ENCODE data around the gene TBX18. TPM values are rescaled to one million over a fixed set of nuclear protein-coding genes. Genes with fewer than 3 reads are reported as not detected.
A peak's percentile ranks its signal among the peaks of the same experiment; 100 is the strongest.

TBX18 gene
- total RNA-seq, 2 donors from 2014 or later: not detected

GRCh38 chr6:84770521-84770920 lies 6.1 kb upstream of the TBX18 start:
- H3K9me3 Mint-ChIP-seq: peaks cover 0 to 4% of the 10 kb centered on the region in 2 donors
- H3K27ac Mint-ChIP-seq: no peak overlapping the region
- peaks cover 10% of the 10 kb centered on the region for H3K4me1 Mint-ChIP-seq (ENCODE audit: low read depth)
- no peak overlapping the region for H3K4me3 Mint-ChIP-seq
- DNase-seq (no peak), ATAC-seq (replicated peaks in 1 of 2) (no peak)
- peaks cover 85% of the 10 kb centered on the region for H3K27me3 Mint-ChIP-seq (ENCODE audit: low read depth)
- H3K36me3 Mint-ChIP-seq (ENCODE audit: insufficient read depth in 2 of 2): peaks cover 2 to 7% of the 10 kb centered on the region in 2 donors

GRCh38 chr6:84769306-84769705 lies 4.9 kb upstream of the TBX18 start:
- ATAC-seq (replicated peaks in 1 of 2): no peak
- H3K9me3 Mint-ChIP-seq: peaks cover 0 to 4% of the 10 kb centered on the region in 2 donors
- peaks cover 18% of the 10 kb centered on the region for H3K4me1 Mint-ChIP-seq (ENCODE audit: low read depth)
- no peak overlapping the region for H3K27ac Mint-ChIP-seq
- H3K27me3 Mint-ChIP-seq (ENCODE audit: low read depth): peaks cover 88% of the 10 kb centered on the region
- DNase-seq: no peak
- no peak overlapping the region for H3K4me3 Mint-ChIP-seq
- H3K36me3 Mint-ChIP-seq (ENCODE audit: insufficient read depth in 2 of 2): peaks cover 2 to 7% of the 10 kb centered on the region in 2 donors

GRCh38 chr6:84768442-84769174 lies 4.2 kb upstream of the TBX18 start:
- peaks cover 0 to 4% of the 10 kb centered on the region in 2 donors for H3K9me3 Mint-ChIP-seq
- H3K36me3 Mint-ChIP-seq (ENCODE audit: insufficient read depth in 2 of 2): peaks cover 2 to 6% of the 10 kb centered on the region in 2 donors
- ATAC-seq (replicated peaks in 1 of 2) (no peak), DNase-seq (no peak)
- H3K27me3 Mint-ChIP-seq (ENCODE audit: low read depth): peaks cover 88% of the 10 kb centered on the region
- H3K4me3 Mint-ChIP-seq: no peak overlapping the region
- H3K27ac Mint-ChIP-seq: no peak overlapping the region
- peaks cover 19% of the 10 kb centered on the region for H3K4me1 Mint-ChIP-seq (ENCODE audit: low read depth)

GRCh38 chr6:84767526-84768201 lies 3.3 kb upstream of the TBX18 start:
- H3K27me3 Mint-ChIP-seq (ENCODE audit: low read depth): peaks cover 88% of the 10 kb centered on the region
- no peak overlapping the region for H3K4me3 Mint-ChIP-seq
- H3K4me1 Mint-ChIP-seq (ENCODE audit: low read depth): peaks cover 14% of the 10 kb centered on the region
- peaks cover 2 to 3% of the 10 kb centered on the region in 2 donors for H3K36me3 Mint-ChIP-seq (ENCODE audit: insufficient read depth in 2 of 2)
- DNase-seq (no peak), ATAC-seq (replicated peaks in 1 of 2) (no peak)
- H3K27ac Mint-ChIP-seq: no peak overlapping the region
- peaks cover 0 to 2% of the 10 kb centered on the region in 2 donors for H3K9me3 Mint-ChIP-seq

GRCh38 chr6:84766799-84767525 lies 2.6 kb upstream of the TBX18 start:
- peaks cover 12% of the 10 kb centered on the region for H3K4me1 Mint-ChIP-seq (ENCODE audit: low read depth)
- H3K36me3 Mint-ChIP-seq (ENCODE audit: insufficient read depth in 2 of 2): peaks cover 0 to 2% of the 10 kb centered on the region in 2 donors
- H3K4me3 Mint-ChIP-seq: no peak overlapping the region
- H3K27ac Mint-ChIP-seq: no peak overlapping the region
- DNase-seq: no peak
- peaks cover 0 to 2% of the 10 kb centered on the region in 2 donors for H3K9me3 Mint-ChIP-seq
- ATAC-seq (replicated peaks in 1 of 2): no peak
- H3K27me3 Mint-ChIP-seq (ENCODE audit: low read depth): peaks cover 86% of the 10 kb centered on the region

GRCh38 chr6:84766118-84766798 lies 1.9 kb upstream of the TBX18 start:
- H3K36me3 Mint-ChIP-seq (ENCODE audit: insufficient read depth in 2 of 2): peaks cover 0 to 2% of the 10 kb centered on the region in 2 donors

GRCh38 chr6:84763886-84764331 lies 489 bp downstream of the TBX18 start:
- DNase-seq: no peak
- H3K27me3 Mint-ChIP-seq (ENCODE audit: low read depth): peaks cover 78% of the 10 kb centered on the region
- ATAC-seq (replicated peaks in 1 of 2): peak; percentile 4 to 24
- peak overlapping the region; percentile 79 to 81 for H3K4me3 Mint-ChIP-seq
- no peak overlapping the region for H3K27ac Mint-ChIP-seq
- H3K4me1 Mint-ChIP-seq (ENCODE audit: low read depth): peaks cover 12% of the 10 kb centered on the region
- H3K9me3 Mint-ChIP-seq: peaks cover 0 to 2% of the 10 kb centered on the region in 2 donors
- peaks cover 0 to 2% of the 10 kb centered on the region in 2 donors for H3K36me3 Mint-ChIP-seq (ENCODE audit: insufficient read depth in 2 of 2)

More at GRCh38 chr6:84766118-84766798, 1.9 kb upstream of the TBX18 start:
- Mint-ChIP-seq H3K27me3 (ENCODE audit: low read depth) (peaks cover 83% of the 10 kb centered on the region), H3K4me1 (ENCODE audit: low read depth) (peaks cover 12% of the 10 kb centered on the region), H3K27ac (no peak overlapping the region), H3K9me3 (peaks cover 0 to 2% of the 10 kb centered on the region in 2 donors), H3K4me3 (no peak overlapping the region)
- no peak for DNase-seq
- ATAC-seq (replicated peaks in 1 of 2): no peak

GRCh38 chr6:84763003-84763885 lies 1.2 kb downstream of the TBX18 start:
- Mint-ChIP-seq H3K27me3 (ENCODE audit: low read depth) (peaks cover 72% of the 10 kb centered on the region), H3K4me1 (ENCODE audit: low read depth) (peaks cover 12% of the 10 kb centered on the region), H3K9me3 (peaks cover 0 to 2% of the 10 kb centered on the region in 2 donors), H3K36me3 (ENCODE audit: insufficient read depth in 2 of 2) (peaks cover 0 to 2% of the 10 kb centered on the region in 2 donors), H3K27ac (no peak overlapping the region), H3K4me3 (peak overlapping the region; percentile 56 to 68)
- ATAC-seq (replicated peaks in 1 of 2) (peak; percentile 17 to 22), DNase-seq (peak in 1 of 2 donors; percentile 2)

GRCh38 chr6:84762220-84763002 lies 2.0 kb downstream of the TBX18 start:
- peaks cover 64% of the 10 kb centered on the region for H3K27me3 Mint-ChIP-seq (ENCODE audit: low read depth)
- H3K4me3 Mint-ChIP-seq: no peak overlapping the region
- peaks cover 12% of the 10 kb centered on the region for H3K4me1 Mint-ChIP-seq (ENCODE audit: low read depth)
- peaks cover 0 to 2% of the 10 kb centered on the region in 2 donors for H3K36me3 Mint-ChIP-seq (ENCODE audit: insufficient read depth in 2 of 2)
- H3K27ac Mint-ChIP-seq: peak overlapping the region; percentile 19
- peaks cover 0 to 2% of the 10 kb centered on the region in 2 donors for H3K9me3 Mint-ChIP-seq
- no peak for DNase-seq
- ATAC-seq (replicated peaks in 1 of 2): no peak

- DNase-seq (no peak), ATAC-seq (replicated peaks in 1 of 2) (no peak)
- Mint-ChIP-seq H3K9me3 (no peaks in the 10 kb centered on the region), H3K27me3 (ENCODE audit: low read depth) (peaks cover 34% of the 10 kb centered on the region), H3K27ac (no peak overlapping the region), H3K4me3 (no peak overlapping the region), H3K36me3 (ENCODE audit: insufficient read depth in 2 of 2) (no peaks in the 10 kb centered on the region), H3K4me1 (ENCODE audit: low read depth) (no peaks in the 10 kb centered on the region)
These were observed 5.9 kb downstream of the TBX18 start for GRCh38 chr6:84758486-84758885.

- DNase-seq (no peak), ATAC-seq (replicated peaks in 1 of 2) (no peak)
- H3K9me3 Mint-ChIP-seq: no peaks in the 10 kb centered on the region
- no peaks in the 10 kb centered on the region for H3K4me1 Mint-ChIP-seq (ENCODE audit: low read depth)
- H3K4me3 Mint-ChIP-seq: no peak overlapping the region
- H3K27ac Mint-ChIP-seq: no peak overlapping the region
- H3K36me3 Mint-ChIP-seq (ENCODE audit: insufficient read depth in 2 of 2): no peaks in the 10 kb centered on the region
- H3K27me3 Mint-ChIP-seq (ENCODE audit: low read depth): peaks cover 22% of the 10 kb centered on the region
These were observed 7.5 kb downstream of the TBX18 start for GRCh38 chr6:84756877-84757276.

Measured in activated T-cell treated with anti-CD3 and anti-CD28 coated beads, Interleukin-2, amount 50 U/mL, for 72 hours (primary cell).